Lower leg skin (tissue), 4 donors: ENCODE results near the gene C1QB. TPM values are rescaled to one million over a fixed set of nuclear protein-coding genes. Genes with fewer than 3 reads are reported as not detected.

Source experiments
- DNase-seq, 2 donors: peaks; one replicate each; pipeline ENCODE4 v3.0.0-alpha.2; 2019; ENCODE audit warnings: low spot score in 2 of 2
- H3K4me3 ChIP-seq: fragments of 200-600 bp; sonication (generic); 2 replicates; pipeline ENCODE4 v1.5.1; 2017; ENCODE audit warnings: mild to moderate bottlenecking, low read depth; ENCODE audit not compliant: poor library complexity, severe bottlenecking
- CTCF ChIP-seq, 3 donors: fragments of 450-650 bp; IDR thresholded peaks; one replicate each; pipeline ENCODE4 v1.5.1; 2016; ENCODE audit warnings: antibody characterized with exemption in 3 of 3, mild to moderate bottlenecking in 3 of 3, moderate library complexity in 2 of 3
- POLR2A ChIP-seq, 2 donors: fragments of 450-650 bp; IDR thresholded peaks; one replicate each; pipeline ENCODE4 v1.6.1; 2016 to 2017; ENCODE audit warnings: antibody characterized with exemption in 2 of 2, mild to moderate bottlenecking in 1 of 2, moderate library complexity in 1 of 2
- WGBS, 2 donors: methylation state at CpG; one replicate each; pipeline ENCODE4 v1.1.5; 2018; 5-methylcytosine and 5-hydroxymethylcytosine counted together
- intact Hi-C: fragments of 100-400 bp; cut with DNase I; formaldehyde crosslinking; loops from one replicate; pipeline ENCODE4 v1.15.0; 2023; ENCODE audit warnings: low total_unique reads
- total RNA-seq, 4 donors: library from RNA; depleted of rRNA; stranded (reverse); fragments of >200 nt; gene quantifications; one replicate each; pipeline ENCODE4 v1.1.0, GENCODE V29; 2016

C1QB gene
- total RNA-seq, 4 donors from 2014 or later = 29.8 to 97.0 (median 47.3) TPM

GRCh38 chr1:22612671-22613571 is 40.1 kb upstream of the C1QB start:
- TF ChIP-seq POLR2A (IDR thresholded peaks at IDR 0.05) = no peak
- intact Hi-C loops = no loop called here
- H3K4me3 ChIP-seq = no peak overlapping the region
- WGBS, 2 donors = 44 to 45% methylated on average over 12 of the region's 12 CpGs
- DNase-seq = no peak

GRCh38 chr1:22613572-22613918 is 39.5 kb upstream of the C1QB start:
- 56 to 73% methylated on average over 5 of the region's 5 CpGs for WGBS, 2 donors
- no peak overlapping the region for H3K4me3 ChIP-seq
- TF ChIP-seq CTCF (IDR thresholded peaks at IDR 0.05) = no peak
- TF ChIP-seq POLR2A (IDR thresholded peaks at IDR 0.05) = no peak
- DNase-seq = no peak
- intact Hi-C loops = no loop called here

GRCh38 chr1:22613951-22614350 is 39.1 kb upstream of the C1QB start:
- no peak for DNase-seq
- WGBS, 2 donors = 48 to 57% methylated on average over 5 to 12 of the region's 12 CpGs
- no peak for TF ChIP-seq POLR2A (IDR thresholded peaks at IDR 0.05)
- no peak for TF ChIP-seq CTCF (IDR thresholded peaks at IDR 0.05)
- intact Hi-C loops = no loop called here
- no peak overlapping the region for H3K4me3 ChIP-seq

GRCh38 chr1:22615886-22616285 is 37.1 kb upstream of the C1QB start:
- H3K4me3 ChIP-seq = no peak overlapping the region
- WGBS, 2 donors = 67 to 70% methylated on average over 2 of the region's 2 CpGs
- TF ChIP-seq POLR2A (IDR thresholded peaks at IDR 0.05) (no peak), CTCF (IDR thresholded peaks at IDR 0.05) (no peak)
- DNase-seq = no peak
- intact Hi-C loops = no loop called here

- no peak for TF ChIP-seq CTCF (IDR thresholded peaks at IDR 0.05)
- no peak for TF ChIP-seq POLR2A (IDR thresholded peaks at IDR 0.05)
- no peak for DNase-seq
- WGBS, 2 donors = 41 to 68% methylated on average over 5 to 8 of the region's 11 CpGs
- intact Hi-C loops = no loop called here
- no peak overlapping the region for H3K4me3 ChIP-seq
Measured at GRCh38 chr1:22616571-22616970, 36.5 kb upstream of the C1QB start.

- WGBS, 2 donors = 30% methylated on average over 13 to 16 of the region's 16 CpGs
- no peak for TF ChIP-seq CTCF (IDR thresholded peaks at IDR 0.05)
- TF ChIP-seq POLR2A (IDR thresholded peaks at IDR 0.05) = no peak
- no peak for DNase-seq
- intact Hi-C loops = no loop called here
- H3K4me3 ChIP-seq = no peak overlapping the region
Measured at GRCh38 chr1:22618056-22618455, 35.0 kb upstream of the C1QB start.
